Activated CD8-positive, alpha-beta memory T cell treated with anti-CD3 and anti-CD28 coated beads, Interleukin-2, amount 50 U/mL, for 1 hour (primary cell): ENCODE results near the gene CHD9.
"Not testable (repeated sequence)": the region's sequence is repeated elsewhere in the genome, so short reads cannot be mapped to it uniquely, and the experiment has no call there.

Experiments used
- DNase-seq: peaks from one replicate; pipeline ENCODE4 v3.0.0-alpha.2; 2020; ENCODE audit errors: extremely low read depth

CHD9 gene, protein sequence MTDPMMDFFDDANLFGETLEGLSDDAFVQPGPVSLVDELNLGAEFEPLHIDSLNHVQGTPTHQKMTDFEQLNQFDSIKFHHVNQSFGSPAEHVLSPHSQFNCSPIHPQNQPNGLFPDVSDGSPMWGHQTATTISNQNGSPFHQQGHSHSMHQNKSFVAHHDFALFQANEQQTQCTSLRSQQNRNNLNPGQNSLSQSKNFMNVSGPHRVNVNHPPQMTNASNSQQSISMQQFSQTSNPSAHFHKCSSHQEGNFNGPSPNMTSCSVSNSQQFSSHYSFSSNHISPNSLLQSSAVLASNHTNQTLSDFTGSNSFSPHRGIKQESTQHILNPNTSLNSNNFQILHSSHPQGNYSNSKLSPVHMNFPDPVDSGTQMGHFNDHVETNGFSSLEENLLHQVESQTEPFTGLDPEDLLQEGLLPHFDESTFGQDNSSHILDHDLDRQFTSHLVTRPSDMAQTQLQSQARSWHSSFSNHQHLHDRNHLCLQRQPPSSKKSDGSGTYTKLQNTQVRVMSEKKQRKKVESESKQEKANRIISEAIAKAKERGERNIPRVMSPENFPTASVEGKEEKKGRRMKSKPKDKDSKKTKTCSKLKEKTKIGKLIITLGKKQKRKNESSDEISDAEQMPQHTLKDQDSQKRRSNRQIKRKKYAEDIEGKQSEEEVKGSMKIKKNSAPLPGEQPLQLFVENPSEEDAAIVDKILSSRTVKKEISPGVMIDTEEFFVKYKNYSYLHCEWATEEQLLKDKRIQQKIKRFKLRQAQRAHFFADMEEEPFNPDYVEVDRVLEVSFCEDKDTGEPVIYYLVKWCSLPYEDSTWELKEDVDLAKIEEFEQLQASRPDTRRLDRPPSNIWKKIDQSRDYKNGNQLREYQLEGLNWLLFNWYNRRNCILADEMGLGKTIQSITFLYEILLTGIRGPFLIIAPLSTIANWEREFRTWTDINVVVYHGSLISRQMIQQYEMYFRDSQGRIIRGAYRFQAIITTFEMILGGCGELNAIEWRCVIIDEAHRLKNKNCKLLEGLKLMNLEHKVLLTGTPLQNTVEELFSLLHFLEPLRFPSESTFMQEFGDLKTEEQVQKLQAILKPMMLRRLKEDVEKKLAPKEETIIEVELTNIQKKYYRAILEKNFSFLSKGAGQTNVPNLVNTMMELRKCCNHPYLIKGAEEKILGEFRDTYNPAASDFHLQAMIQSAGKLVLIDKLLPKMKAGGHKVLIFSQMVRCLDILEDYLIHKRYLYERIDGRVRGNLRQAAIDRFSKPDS (N-terminal part only)

GRCh38 chr16:53054670-53055485, at the start of gene CHD9:
Gene CHD9 (plus strand): TSS chr16:53054991. CDS start chr16:53156090, 101,099 bp downstream.
- peak; percentile 25 for DNase-seq

DNA sequence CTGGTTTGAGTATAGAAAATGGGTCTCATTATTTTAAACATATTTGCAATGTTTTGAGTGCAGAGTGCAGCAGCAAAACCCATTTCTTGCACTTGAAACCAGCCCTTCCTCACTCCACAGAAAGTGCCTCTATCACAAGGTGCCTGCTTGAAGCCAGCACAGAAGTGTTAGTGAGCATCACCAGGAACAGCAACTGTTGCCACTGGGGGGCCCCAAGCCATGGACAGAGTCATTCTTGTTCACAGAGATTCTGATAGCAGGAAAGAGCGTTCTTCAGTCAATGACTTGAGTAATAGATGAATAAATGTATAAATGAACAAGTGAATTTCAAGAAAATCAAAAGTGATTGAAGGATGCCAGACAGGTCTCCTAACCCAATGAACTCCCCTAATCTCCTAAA, 47.7 kb upstream of the CHD9 start:
- no peak for DNase-seq

- no peak for DNase-seq
Measured at GRCh38 chr16:53014287-53014686, 40.5 kb upstream of the CHD9 start.

DNA sequence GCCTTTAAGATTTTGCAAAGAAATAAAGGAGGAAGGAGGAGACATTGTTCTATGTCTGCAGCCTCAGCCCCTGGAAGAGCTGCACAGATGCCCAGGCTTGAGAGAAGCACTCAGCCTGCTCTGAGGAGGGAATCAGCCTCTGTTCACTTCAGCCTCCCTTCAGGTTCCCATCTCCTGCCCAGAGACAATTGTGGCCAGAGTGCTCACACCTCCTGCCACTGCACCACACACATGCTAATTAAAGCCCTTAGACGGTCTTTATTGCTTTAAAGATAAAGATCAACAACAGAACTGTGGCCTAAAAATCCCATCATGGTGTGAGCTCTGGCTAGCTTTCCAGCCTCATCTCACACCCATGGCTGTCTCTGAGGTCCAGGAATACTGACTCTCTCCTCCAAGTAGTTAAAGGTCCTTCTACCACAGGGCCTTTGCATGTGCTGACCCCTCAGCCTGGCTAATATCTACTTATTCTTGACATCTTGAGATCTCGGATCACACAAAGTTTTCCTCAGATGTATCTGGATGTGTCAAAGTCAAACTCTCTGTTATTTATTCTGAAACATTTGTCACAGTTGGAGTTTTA, 35.9 kb upstream of the CHD9 start:
- DNase-seq, result no peak

DNA sequence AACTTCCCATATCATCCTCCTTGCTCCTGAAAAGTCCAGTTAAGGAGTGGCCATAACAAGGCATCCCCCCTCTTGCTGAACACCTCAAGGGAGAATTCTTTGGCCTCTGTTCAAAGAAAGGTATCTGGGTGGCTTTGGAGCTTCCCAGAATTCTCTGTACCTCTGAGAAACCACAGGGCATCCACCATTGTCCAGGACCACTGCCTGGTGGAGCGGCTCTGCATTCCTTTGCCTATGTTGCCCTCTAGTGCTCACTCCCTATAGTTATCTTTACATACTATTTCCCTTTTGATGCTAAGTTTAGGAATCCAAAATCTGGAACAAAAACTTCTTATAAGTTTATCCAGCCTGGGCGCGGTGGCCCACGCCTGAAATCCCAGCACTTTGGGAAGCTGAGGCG, 32.4 kb upstream of the CHD9 start:
- no peak for DNase-seq

DNA sequence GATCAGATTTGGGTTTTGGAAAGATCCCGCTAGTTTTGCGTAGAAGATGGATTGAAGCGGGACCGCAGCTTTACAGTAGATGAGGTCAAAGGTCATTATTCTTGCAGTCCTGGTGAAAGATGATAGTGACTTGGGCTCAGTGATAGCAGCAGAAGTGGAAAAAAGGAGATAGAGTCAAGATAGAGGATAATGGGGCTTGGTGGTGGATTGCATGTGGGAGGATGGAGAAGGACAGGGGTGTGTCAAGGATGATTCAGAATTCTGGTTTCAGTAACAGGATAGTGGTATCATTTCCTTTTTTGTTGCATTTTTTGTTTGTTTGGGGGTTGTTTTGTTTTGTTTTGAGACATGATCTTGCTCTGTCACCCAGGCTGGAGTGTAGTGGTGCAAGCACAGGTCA, 30.7 kb upstream of the CHD9 start:
- DNase-seq, result no peak

DNA sequence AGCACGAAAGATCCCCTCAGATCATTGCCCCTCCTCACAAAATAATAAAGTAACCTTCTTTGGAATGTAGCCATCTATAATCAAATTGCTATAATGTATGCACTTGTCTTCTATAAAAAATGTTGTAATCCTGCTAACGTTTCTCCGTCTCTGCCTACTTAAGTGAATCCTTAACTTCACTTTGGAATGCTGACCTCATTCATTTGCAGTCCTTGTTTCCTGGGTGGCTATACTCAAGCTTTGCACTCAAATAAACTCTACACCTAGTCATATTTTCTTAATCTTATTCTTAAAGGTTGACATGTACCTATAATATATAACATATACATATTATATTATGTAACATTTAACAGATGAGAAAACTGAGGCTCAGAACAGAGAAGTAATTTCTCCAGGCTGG, 24.8 kb upstream of the CHD9 start:
- no peak for DNase-seq

DNA sequence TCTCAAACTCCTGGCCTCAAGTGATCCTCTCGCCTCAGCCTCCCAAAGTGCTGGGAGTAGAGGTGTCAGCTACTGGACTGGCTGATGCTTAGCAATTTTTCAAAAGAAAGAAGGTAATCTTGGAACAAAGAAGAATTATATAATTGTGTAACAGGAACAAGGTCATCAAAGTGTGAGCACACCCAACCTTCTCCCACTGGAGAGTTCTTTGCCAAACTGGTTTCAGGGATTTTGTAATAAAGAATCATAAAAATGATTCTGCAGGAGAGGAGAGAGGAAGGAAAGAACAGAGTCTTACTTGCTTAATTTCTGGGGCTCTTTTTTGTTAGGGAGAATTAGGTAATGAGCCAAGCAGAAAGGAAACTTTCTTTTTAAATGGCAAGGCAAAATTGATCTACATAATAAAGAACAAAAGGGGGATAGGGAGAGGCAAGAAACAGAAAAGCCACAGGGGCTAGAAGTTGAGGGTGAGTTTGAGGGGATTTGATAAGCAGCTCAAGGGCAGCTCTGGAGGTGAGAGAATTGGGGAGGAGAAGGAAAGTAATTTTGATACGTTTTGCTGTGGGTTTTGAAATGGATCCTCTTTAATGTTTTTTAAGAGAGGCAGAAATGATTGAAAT, 23.4 kb upstream of the CHD9 start:
- no peak for DNase-seq

- DNase-seq, result no peak
Measured at GRCh38 chr16:53034306-53034705, 20.5 kb upstream of the CHD9 start.

GRCh38 chr16:53035176-53035942, 19.4 kb upstream of the CHD9 start:
- no peak for DNase-seq

DNA sequence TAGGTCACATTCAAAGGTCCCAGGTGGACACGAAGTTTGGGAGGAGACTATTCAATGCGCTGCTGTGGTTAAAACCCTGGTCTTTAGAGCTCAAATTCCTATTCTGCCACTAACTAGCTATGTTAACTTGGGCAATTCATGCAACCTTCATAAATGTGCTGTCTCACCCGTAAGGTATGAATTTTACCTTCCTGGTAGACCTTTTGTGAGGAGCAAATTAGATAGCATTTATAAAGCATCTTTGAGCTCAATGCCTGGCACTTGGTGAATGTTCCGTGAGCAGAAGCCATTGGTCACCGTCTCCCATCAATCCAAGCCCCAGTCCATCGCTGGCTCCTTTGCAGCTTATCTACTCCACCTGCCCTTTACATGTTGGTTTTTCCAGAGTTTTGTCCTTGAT, 18.7 kb upstream of the CHD9 start:
- no peak for DNase-seq

- not testable (repeated sequence) for DNase-seq
Measured at GRCh38 chr16:53036711-53037110, 18.1 kb upstream of the CHD9 start.

DNA sequence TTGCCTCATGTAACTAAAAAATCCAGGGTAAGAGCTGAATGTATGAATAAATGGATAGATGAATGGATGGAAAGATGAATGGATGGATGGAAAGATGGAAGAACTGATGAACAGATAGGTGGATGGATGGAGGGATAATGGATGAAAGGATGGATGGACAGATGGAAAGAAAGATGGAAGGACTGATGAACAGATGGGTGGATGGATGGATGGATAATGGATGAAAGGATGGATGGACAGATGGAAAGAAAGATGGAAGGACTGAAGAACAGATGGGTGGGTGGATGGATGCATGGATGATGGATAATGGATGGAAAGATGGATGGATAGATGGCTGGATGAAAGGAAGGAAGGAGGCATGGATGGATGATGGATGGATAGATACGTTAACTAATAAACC, 14.0 kb upstream of the CHD9 start:
- DNase-seq, result no peak

- no peak for DNase-seq
Measured at GRCh38 chr16:53041320-53042051, 13.3 kb upstream of the CHD9 start.

DNA sequence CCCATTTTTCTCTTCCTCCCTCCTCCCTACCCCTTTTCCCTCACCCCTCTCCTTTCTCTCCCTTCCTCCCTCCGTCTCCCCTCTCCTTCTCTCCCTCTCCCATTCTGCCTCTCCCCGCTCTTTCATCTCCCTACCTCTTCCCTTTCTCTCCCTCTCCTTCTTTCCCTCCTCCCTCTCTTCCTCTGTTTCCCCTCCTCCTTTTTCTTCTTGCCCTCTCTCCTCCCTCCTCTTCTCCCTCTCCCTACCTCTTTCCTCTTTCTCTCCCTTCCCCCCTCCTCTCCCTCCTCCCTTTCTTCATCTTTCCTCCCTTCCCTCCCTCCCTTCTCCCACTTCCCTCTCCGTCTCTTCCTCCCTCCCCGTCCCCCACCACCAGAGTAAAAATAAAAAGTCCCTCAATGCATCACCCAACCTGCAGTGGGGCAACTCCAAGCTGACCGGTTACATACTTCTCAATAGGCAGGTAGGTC, 12.5 kb upstream of the CHD9 start:
- no peak for DNase-seq

- DNase-seq, result no peak
Measured at GRCh38 chr16:53043428-53043831, 11.4 kb upstream of the CHD9 start.

- DNase-seq, result no peak
Measured at GRCh38 chr16:53043986-53044601, 10.7 kb upstream of the CHD9 start.
